K562 (cell line): ENCODE measurements around the gene ZSCAN2. TPM values are rescaled to one million over a fixed set of nuclear protein-coding genes. Genes with fewer than 3 reads are reported as not detected.

Experiments used
- BCL6 ChIP-seq: fragments of 250-450 bp; sonication (Bioruptor Pico); IDR thresholded peaks from 2 replicates; pipeline ENCODE4 v1.4.0; 2020
- CBX2 ChIP-seq: fragments of 200-600 bp; sonication (generic); IDR thresholded peaks from one replicate; pipeline ENCODE4 v1.6.1; 2012; ENCODE audit warnings: mild to moderate bottlenecking, low read length, inconsistent platforms; ENCODE audit not compliant: insufficient read depth, poor library complexity, severe bottlenecking
- DIDO1 ChIP-seq: fragments of 450-650 bp; IDR thresholded peaks from 2 replicates; pipeline ENCODE4 v1.6.1; 2016; ENCODE audit warnings: low read depth, missing biosample characterization, missing genetic modification characterization
- DPF2 ChIP-seq: fragments of 450-650 bp; IDR thresholded peaks from 2 replicates; pipeline ENCODE4 v1.6.1; 2016
- ETS2 ChIP-seq: IDR thresholded peaks from 2 replicates; pipeline ENCODE4 v1.6.1; 2016; ENCODE audit warnings: borderline replicate concordance, missing genetic modification characterization, mild to moderate bottlenecking, moderate library complexity, missing compliant biosample characterization; ENCODE audit not compliant: poor library complexity, severe bottlenecking
- FOXA1 ChIP-seq: fragments of 450-650 bp; IDR thresholded peaks from 2 replicates; pipeline ENCODE4 v1.6.1; 2016; ENCODE audit warnings: mild to moderate bottlenecking, borderline replicate concordance
- HDAC1 ChIP-seq, 2 experiments: fragments of 450-650 bp; IDR thresholded peaks; 2 replicates each; pipeline ENCODE4 v1.6.1; 2016 to 2017; ENCODE audit warnings: inconsistent platforms in 1 of 2, mild to moderate bottlenecking in 1 of 2, moderate library complexity in 1 of 2
- HDAC3 ChIP-seq: fragments of 450-650 bp; IDR thresholded peaks from 2 replicates; pipeline ENCODE4 v1.6.1; 2018; ENCODE audit warnings: borderline replicate concordance, mild to moderate bottlenecking, moderate library complexity; ENCODE audit not compliant: partially characterized antibody
- KAT2B ChIP-seq: IDR thresholded peaks from one replicate; pipeline ENCODE4 v1.6.1; 2012; ENCODE audit warnings: low read depth, mild to moderate bottlenecking, control low read depth, inconsistent platforms, low read length, moderate library complexity
- MAFG ChIP-seq: fragments of 450-650 bp; conservative IDR thresholded peaks from 2 replicates; pipeline ENCODE4 v1.6.1; 2016; ENCODE audit warnings: missing genetic modification characterization, missing compliant biosample characterization
- MBD1 ChIP-seq: fragments of 250-450 bp; sonication (Bioruptor Pico); IDR thresholded peaks from 2 replicates; pipeline ENCODE4 v1.8.0; 2022; ENCODE audit warnings: inconsistent platforms
- MCM2 ChIP-seq: fragments of 450-650 bp; IDR thresholded peaks from 2 replicates; pipeline ENCODE4 v1.6.1; 2017; ENCODE audit warnings: low read depth, mild to moderate bottlenecking
- NUFIP1 ChIP-seq: fragments of 450-650 bp; IDR thresholded peaks from 2 replicates; pipeline ENCODE4 v1.6.1; 2018; ENCODE audit not compliant: partially characterized antibody
- POLR2A ChIP-seq: fragments of 450-650 bp; conservative IDR thresholded peaks from 2 replicates; pipeline ENCODE4 v1.6.1; 2016
- SAFB2 ChIP-seq: fragments of 200-400 bp; formaldehyde crosslinking; IDR thresholded peaks from 2 replicates; pipeline ENCODE4 v1.6.1; 2018; ENCODE audit warnings: borderline replicate concordance, low read length, low read depth, moderate library complexity; ENCODE audit not compliant: severe bottlenecking
- TEAD1 ChIP-seq, 2 experiments: fragments of 450-650 bp in 1 of 2; sonication (generic) in 1 of 2; formaldehyde crosslinking; IDR thresholded peaks; 2 replicates each; pipeline versions ENCODE4 v1.4.0 to v1.8.0; 2020 to 2022; ENCODE audit warnings: mild to moderate bottlenecking in 2 of 2, missing genetic modification reagents in 1 of 2
- THRAP3 ChIP-seq: fragments of 450-650 bp; IDR thresholded peaks from 2 replicates; pipeline ENCODE4 v1.6.1; 2016; ENCODE audit warnings: mild to moderate bottlenecking, inconsistent platforms, borderline replicate concordance
- U2AF1 ChIP-seq: fragments of 200-400 bp; formaldehyde crosslinking; optimal IDR thresholded peaks from 2 replicates; pipeline ENCODE3; 2017; ENCODE audit warnings: mild to moderate bottlenecking, low read depth, low read length, moderate library complexity
- U2AF2 ChIP-seq: fragments of 200-400 bp; formaldehyde crosslinking; optimal IDR thresholded peaks from 2 replicates; pipeline ENCODE3; 2017; ENCODE audit warnings: low read depth, mild to moderate bottlenecking, low read length
- YY1 ChIP-seq, 3 experiments: IDR thresholded peaks; 2 replicates each; pipeline ENCODE4 v1.6.1; 2011; ENCODE audit warnings: low read length in 2 of 3, mild to moderate bottlenecking in 2 of 3, moderate library complexity in 2 of 3, borderline replicate concordance in 1 of 3, control low read depth in 1 of 3, low read depth in 1 of 3; ENCODE audit not compliant: insufficient read depth in 3 of 3, insufficient replicate concordance in 2 of 3, control insufficient read depth in 1 of 3, insufficient read length in 1 of 3; ENCODE audit errors: extremely low read depth in 1 of 3
- ZBED1 ChIP-seq: IDR thresholded peaks from 2 replicates; pipeline ENCODE4 v1.6.1; 2014
- ZKSCAN1 ChIP-seq: fragments of 150-350 bp; IDR thresholded peaks from 2 replicates; pipeline ENCODE4 v1.6.1; 2016; ENCODE audit warnings: low read depth, low read length
- ZNF175 ChIP-seq: fragments of 200-800 bp; sonication (Bioruptor generic); IDR thresholded peaks from 2 replicates; pipeline ENCODE4 v1.6.1; 2016; ENCODE audit warnings: low read depth, mild to moderate bottlenecking, missing genetic modification characterization, missing compliant biosample characterization
- ZNF639 ChIP-seq, 2 experiments: fragments of 200-800 bp in 1 of 2; sonication (Bioruptor generic) in 1 of 2; sonication (generic) in 1 of 2; formaldehyde crosslinking in 1 of 2; IDR thresholded peaks in 1 of 2; conservative IDR thresholded peaks in 1 of 2; 2 replicates each; pipeline versions ENCODE4 v1.5.0 to v1.6.1; 2016 to 2020; ENCODE audit warnings: missing compliant biosample characterization in 1 of 2, missing genetic modification characterization in 1 of 2, missing genetic modification reagents in 1 of 2
- ZNF696 ChIP-seq: fragments of 250-450 bp; sonication (Bioruptor Pico); conservative IDR thresholded peaks from 2 replicates; pipeline ENCODE4 v1.4.0; 2020; ENCODE audit warnings: mild to moderate bottlenecking, moderate library complexity
- ZNF717 ChIP-seq: fragments of 250-450 bp; sonication (Bioruptor Pico); IDR thresholded peaks from 2 replicates; pipeline ENCODE4 v1.5.0; 2021
- polyA plus RNA-seq, 8 experiments: library from polyadenylated mRNA; depleted of rRNA in 4 of 8; stranded (reverse) in 5 of 8; unstranded in 3 of 8; fragments of >200 nt; fragmentation: Nextera tagmentation in 2 of 8; fragmentation: Illumina TruSeq in 1 of 8; extraction: Ambion mirVana in 2 of 8; extraction: Trizol in 1 of 8; gene quantifications; 2 replicates each; pipeline versions ENCODE4 v1.2.1 to v1.2.3, GENCODE V29; 2011 to 2014; ENCODE audit warnings: inconsistent platforms in 1 of 8, missing spikeins in 1 of 8
- total RNA-seq, 7 experiments: library from RNA; depleted of rRNA in 6 of 7; stranded (reverse); fragments of >200 nt in 6 of 7; fragmentation: Illumina TruSeq in 2 of 7; extraction: Trizol in 2 of 7; gene quantifications; 2 replicates each; pipeline versions ENCODE4 v1.2.1 to v1.2.3, GENCODE V29; 2011 to 2021; ENCODE audit warnings: low replicate concordance in 1 of 7

Gene ZSCAN2
- total and polyA plus RNA-seq, 9 of the 15 experiments (the other 6 are each of a cell fraction or from before 2014, with no cell fraction given): 1.7 to 14.2 (median 6.6) TPM

GRCh38 chr15:84600687-84601554, at the start of gene ZSCAN2 (continued):
- TF ChIP-seq MBD1 (CRISPR knock-in tag) (no peak), ZNF696 (CRISPR knock-in tag) (no peak), U2AF2 (no peak), HDAC1 (IDR thresholded peaks at IDR 0.05) (peak in 1 of 2 experiments; percentile 36; a peak in 2 of 4 replicates), POLR2A (peak; percentile 71), CBX2 (no peak), NUFIP1 (no peak), TEAD1 (CRISPR knock-in tag; IDR thresholded peaks at IDR 0.05) (peak in 1 of 2 experiments; percentile 24; a peak in 1 of 4 replicates), FOXA1 (no peak), THRAP3 (no peak), HDAC3 (no peak), ZBED1 (no peak), U2AF1 (peak; percentile 34), MAFG (tag) (no peak), ZKSCAN1 (no peak), ZNF175 (no peak), ZNF717 (CRISPR knock-in tag) (no peak), KAT2B (no peak), ETS2 (tag) (no peak), BCL6 (CRISPR knock-in tag) (no peak), ZNF639 (CRISPR knock-in tag; conservative IDR thresholded peaks at IDR 0.05 in 1 of 2, IDR thresholded peaks at IDR 0.05 in 1 of 2) (no peak), SAFB2 (no peak), YY1 (IDR thresholded peaks at IDR 0.05; ENCODE audit: borderline replicate concordance in 1 of 3, control insufficient read depth in 1 of 3, extremely low read depth in 1 of 3, insufficient read depth in 3 of 3, insufficient read length in 1 of 3, insufficient replicate concordance in 2 of 3, low read depth in 1 of 3, low read length in 2 of 3) (peak; percentile 26 to 86 (median 82)), DPF2 (no peak), DIDO1 (tag) (no peak), MCM2 (no peak)
